NOMO-1 treated with DMSO at 0.1 percent for 48 hours (cell line): ENCODE results near the gene GSTO1.
"Not testable (repeated sequence)": the region's sequence is repeated elsewhere in the genome, so short reads cannot be mapped to it uniquely, and the experiment has no call there.

Experiments used
- DNase-seq: peaks from one replicate; lab custom pipeline; 2025; ENCODE audit not compliant: unreplicated experiment; lab: John Stamatoyannopoulos, UW

Gene GSTO1

DNA sequence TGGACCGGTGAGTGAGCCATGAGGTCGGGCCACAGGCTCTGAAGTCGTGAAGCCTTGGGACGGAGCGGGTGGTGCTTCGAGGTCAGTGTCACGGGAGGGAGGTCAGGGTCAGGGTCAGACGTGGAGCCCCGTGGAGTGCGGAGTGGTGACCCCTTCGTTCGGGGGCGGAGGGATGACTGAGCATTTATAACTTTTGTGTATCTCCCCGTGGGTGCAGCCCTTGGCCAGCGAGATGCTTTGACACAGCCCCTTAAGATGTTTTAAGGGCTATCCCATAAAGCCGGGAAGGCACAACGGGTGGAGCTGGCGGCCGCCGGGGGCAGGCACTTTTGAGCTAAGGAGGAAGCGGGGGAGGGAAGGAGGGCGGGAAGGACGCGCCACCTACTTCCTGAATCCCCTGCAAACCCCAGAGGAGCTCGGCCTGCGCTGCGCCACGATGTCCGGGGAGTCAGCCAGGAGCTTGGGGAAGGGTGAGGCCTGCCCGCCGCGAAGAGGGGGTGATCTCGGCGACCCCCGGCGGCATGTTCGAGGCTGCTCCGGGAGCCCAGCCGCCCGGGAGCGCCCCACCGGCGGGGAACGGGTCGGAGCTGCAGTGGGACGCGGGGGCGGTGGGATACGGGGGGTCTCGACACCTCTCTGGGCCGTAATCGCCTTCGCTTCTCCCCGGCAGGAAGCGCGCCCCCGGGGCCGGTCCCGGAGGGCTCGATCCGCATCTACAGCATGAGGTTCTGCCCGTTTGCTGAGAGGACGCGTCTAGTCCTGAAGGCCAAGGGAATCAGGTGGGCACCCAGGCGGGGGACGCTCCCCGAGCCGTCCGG lies at the start of gene GSTO1:
Gene GSTO1 (plus strand): TSS at position 400 of the 818 bp plus-strand sequence. CDS start 37 bp downstream, at position 437.
- DNase-seq: peak; percentile 75

DNA sequence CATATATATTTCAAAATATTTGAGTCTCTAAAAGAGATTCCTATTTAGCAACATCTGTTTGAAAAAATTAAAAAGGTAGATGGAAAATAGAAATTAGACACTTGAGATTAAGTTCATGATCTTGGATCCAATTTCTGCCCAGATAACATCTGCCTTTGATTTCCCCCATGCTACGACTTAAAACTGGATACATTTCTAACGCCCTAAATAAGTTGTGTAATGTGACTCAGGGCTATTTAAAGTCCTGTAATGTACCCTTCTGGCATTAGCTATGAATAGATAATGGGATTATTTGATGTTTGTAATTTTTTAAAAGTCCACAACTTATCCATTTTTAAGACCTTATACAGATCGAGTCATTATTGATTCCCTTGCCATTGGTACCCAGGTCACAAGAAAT lies 46.0 kb upstream of the GSTO1 start:
- no peak for DNase-seq

GRCh38 chr10:104209575-104210198 lies 45.0 kb upstream of the GSTO1 start:
- DNase-seq: peak; percentile 13

DNA sequence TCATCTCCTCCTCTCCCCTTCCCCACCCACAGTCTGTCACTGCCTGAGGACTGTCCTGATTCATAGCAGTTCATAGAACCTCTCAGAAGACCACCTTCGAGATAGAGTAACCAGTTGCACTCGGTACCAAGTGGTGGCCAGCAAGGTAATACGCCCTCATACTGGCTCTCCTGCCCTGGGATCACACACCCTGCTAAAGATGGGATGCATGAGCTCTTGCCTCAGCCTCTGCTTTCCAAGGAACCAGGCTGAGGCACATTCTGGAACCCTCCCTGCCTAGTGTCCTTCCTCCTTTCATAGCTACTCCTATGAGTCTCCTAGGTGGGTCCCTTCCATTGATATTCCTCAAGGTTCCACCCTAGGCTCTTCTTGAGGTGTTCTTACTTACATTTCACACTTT lies 38.1 kb upstream of the GSTO1 start:
- DNase-seq: no peak

DNA sequence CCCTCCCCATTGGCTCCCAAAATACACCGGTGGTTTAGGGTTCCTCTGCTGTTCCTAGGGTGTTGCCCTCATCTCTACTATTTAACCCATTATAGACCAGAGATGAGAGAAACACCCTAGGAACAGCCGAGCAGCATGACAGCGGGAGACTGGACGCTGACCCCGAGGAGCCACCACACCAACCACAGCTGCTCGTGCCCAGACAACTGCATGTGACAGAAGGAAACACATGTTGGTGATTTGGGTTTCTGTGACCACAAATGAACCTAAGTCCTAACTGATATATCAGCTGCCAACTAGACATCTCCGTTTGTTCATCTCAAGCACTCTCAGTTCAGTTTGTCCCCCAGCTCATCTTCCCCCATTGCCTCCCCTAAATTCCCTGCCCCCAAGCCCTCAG lies 35.9 kb upstream of the GSTO1 start:
- DNase-seq: peak; percentile 25

DNA sequence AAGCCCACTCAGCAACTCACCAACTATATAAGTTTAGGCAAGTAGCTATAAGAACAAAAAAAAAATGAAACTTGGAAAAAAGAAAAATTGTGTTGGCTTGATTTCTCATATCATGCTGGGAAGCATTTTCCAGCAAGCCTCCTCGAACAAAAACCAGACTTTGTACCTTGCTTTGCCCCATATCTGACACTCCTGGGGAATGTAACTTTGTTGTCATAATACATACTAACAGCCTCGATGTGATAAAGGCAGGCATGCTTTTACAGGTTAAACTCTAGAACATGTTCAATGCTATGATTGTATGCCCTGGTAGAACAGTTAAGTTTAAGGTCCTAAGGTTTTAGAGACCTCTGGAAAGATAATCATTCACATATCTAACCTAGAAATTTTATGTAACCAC lies 34.2 kb upstream of the GSTO1 start:
- DNase-seq: no peak

DNA sequence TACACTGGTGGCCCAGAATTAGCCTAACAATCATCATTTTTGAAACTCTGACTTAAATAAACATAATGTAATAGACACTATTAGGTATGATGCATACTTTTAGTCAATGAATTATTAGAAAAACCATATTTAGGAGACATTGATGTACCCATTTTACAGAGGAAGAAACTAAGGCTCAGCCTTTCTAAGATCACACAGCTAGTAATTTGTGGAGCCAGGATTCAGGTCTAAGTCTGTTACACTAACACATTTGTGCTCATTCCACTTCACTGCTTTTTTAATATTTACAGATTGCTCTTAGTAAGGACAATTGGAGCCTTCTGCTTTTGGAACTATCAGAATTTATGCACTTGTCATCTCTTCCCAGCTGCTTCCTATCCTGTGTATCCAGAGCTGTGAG lies 31.4 kb upstream of the GSTO1 start:
- no peak for DNase-seq

DNA sequence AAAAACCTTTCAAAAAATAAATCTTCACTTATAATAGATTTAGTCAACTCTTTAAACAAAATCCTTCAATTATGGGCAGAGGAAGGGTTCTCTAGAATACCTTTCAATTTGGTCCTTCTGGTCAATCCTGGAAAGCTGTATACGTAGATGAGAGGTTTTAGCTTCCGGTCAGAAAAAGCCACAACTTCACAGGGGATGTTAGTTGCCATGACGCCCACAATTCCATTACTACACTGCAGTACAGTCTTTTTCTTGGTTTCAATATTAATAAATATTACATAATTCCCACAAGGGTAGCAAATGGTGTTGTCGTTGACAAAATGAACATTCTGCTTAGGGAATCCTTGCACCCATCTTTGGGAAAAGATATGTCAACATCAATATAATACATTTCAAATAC lies 24.2 kb upstream of the GSTO1 start:
- DNase-seq: no peak

- DNase-seq: peak; percentile 92
Measured at GRCh38 chr10:104231784-104232612, 22.7 kb upstream of the GSTO1 start, which contains the start of gene CFAP43. TSS of gene CFAP43 (minus strand) at chr10:104232364. CDS start at chr10:104232246, 118 bp downstream.

- DNase-seq: no peak
Measured at GRCh38 chr10:104232613-104233102, 22.0 kb upstream of the GSTO1 start.

DNA sequence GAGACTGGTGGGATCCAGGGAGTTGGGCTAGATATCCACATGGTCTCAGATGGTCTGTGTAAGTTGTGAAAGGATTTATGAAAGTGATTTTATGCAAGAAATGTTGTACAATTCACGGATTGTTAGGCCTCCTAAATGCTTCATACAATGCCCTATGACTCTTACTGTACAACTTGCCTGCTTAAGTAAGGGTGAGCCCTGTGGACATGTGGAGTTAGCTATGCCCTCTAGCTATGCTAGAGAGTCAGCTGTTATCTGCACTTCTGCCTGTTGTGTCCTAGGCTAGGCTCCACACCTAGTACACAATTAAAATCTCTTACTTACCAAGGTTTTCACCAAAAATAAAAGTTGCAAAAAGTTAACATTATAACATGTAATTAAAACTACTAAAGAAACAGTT lies 20.9 kb upstream of the GSTO1 start:
- no peak for DNase-seq

DNA sequence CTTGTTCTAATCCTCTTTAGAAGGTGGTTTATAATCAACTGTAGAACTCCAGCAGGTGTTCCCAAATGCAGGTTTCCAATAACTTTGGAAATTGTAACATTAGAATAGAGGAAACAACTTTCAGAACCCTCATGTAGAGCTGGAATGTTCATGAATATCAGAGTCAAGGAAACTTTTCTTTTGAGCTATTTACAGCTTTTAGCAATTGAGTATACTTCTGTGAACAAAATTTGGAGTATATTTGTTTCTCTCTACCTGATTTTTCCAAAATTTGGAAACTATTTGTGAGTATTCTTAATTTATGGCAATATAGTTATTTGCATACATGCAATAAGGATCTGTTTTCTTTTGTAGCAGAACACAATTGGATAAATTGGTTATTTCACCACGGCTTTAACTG lies 19.8 kb upstream of the GSTO1 start:
- no peak for DNase-seq

GRCh38 chr10:104235801-104236200 lies 18.9 kb upstream of the GSTO1 start:
- DNase-seq: no peak

- DNase-seq: peak; percentile 2
Measured at GRCh38 chr10:104240078-104240477, 14.6 kb upstream of the GSTO1 start.

GRCh38 chr10:104242545-104242944 lies 12.1 kb upstream of the GSTO1 start:
- DNase-seq: no peak

- DNase-seq: not testable (repeated sequence)
Measured at GRCh38 chr10:104243009-104243408, 11.7 kb upstream of the GSTO1 start.

DNA sequence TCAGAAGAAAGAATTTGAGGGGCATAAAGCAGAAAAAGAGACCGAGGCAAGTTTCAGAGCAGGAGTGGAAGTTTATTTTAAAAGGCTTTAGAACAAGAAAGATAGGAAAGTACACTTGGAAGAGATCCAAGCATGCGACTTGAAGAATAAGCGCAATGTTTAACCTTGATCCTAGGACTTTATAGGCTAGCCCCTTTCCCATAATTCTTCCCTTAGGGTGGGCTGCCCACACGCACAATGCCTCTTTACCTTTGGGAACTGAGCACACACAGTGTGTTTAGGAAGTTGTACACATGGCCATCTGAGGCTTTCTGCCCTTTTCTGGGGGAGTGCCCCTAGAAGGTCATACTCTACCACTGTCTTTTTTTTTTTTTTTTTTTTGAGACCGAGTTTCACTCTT lies 11.2 kb upstream of the GSTO1 start:
- DNase-seq: no peak

DNA sequence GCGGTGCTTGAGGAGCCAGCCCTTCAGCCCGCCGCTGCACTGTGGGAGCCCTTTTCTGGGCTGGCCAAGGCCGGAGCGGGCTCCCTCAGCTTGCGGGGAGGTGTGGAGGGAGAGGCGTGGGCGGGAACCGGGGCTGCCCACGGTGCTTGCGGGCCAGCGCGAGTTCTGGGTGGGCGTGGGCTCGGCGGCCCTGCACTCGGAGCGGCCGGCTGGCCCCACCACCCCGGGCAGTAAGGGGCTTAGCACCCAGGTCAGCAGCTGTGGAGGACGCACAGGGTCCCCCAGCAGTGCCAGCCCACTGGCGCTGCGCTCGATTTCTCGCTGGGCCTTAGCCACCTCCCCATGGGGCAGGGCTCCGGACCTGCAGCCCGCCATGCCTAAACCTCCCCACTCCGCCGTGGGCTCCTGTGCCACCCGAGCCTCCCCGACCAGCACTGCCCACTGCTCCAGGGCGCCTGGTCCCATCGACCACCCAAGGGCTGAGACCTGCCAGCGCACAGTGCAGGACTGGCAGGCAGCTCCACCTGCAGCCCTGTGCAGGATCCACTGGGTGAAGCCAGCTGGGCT lies 9.5 kb upstream of the GSTO1 start:
- DNase-seq: no peak

GRCh38 chr10:104246976-104247375 lies 7.7 kb upstream of the GSTO1 start:
- DNase-seq: peak; percentile 49

DNA sequence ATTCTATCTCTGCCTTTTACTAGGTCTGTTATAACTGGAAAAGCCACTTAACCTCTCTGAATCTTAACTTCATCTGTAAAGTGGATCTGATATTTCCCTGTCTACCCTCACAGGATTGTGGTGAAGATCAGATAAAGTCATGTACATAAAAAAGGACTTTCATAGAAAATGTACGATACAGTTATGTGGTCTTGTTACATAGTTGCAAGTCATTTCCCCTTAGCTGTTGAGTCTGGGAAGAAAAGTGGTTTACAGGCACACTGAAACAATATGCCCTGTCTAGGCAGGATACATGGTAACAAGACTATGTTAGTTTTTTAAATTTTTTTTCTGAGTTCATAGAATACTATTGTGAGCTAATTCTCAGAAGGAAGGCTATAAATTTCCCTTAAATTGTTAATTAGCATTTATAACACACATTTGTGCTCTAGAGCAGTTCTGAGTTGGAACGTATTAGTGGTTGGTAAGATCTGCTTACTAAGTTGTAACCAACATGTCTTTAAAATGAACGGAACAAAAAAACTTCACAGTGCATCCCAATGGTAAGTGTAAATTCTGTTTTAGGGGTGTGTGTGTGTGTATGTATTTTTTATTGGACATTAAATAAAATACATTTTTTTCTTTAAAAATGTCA lies 7.1 kb upstream of the GSTO1 start:
- DNase-seq: no peak

DNA sequence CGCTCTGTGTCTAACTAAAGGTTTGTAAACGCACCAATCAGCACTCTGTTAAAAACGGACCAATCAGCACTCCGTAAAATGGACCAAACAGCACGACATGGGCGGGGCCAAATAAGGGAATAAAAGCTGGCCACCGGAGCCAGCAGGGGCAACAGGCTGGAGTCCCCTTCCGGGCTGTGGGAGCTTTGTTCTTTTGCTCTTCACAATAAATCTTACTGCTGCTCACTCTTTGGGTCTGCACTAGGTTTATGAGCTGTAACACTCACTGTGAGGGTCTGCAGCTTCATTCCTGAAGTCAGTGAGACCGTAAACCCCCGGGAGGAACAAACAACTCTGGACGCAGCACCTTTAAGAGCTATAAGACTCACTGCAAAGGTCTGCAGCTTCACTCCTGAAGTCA lies 5.8 kb upstream of the GSTO1 start:
- DNase-seq: not testable (repeated sequence)
